GM10266 (cell line): ENCODE results near the gene PARD3.

ENCODE experiments used
- DNase-seq: peaks from one replicate; pipeline ENCODE4 v3.0.0; 2012; ENCODE audit errors: extremely low spot score
- CTCF ChIP-seq: IDR thresholded peaks from 2 replicates; pipeline ENCODE4 v1.5.1; 2012; ENCODE audit warnings: mild to moderate bottlenecking, low read depth; ENCODE audit not compliant: control insufficient read depth, insufficient read depth; ENCODE audit errors: missing control alignments

Gene PARD3

DNA sequence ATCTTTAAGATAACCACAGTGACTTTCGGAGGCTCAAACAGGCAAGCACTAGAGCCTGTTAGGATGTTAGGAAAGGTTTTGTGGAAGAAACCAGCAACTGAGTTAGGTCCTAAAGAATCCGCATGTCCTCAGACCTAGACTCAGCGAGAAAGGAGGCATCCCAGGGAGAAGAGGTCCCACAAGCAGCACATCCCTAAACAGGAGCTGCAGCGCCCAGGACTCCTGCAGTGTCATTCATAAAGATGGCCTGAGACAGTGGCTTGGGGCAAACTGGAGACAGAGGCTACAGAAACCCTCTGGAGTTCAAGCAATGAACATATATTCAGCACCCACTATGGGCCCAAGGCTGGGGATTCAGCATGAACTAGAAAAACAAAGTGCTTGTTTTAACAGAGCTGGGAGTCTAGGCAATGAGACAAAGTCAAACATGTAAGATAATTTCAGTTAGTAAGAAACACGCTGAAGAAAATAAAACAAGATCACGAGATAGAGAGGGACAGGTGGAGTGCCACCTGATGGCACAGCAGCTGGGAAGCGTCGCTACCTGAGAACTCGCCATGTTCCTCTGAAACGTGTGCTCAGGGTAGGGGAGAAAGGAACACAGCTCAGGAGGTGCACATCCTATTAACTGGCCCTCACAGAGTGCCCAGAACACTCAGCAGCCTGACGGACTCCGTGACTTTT lies 48.1 kb downstream of the PARD3 start:
- DNase-seq: no peak
- no peak for TF ChIP-seq CTCF

DNA sequence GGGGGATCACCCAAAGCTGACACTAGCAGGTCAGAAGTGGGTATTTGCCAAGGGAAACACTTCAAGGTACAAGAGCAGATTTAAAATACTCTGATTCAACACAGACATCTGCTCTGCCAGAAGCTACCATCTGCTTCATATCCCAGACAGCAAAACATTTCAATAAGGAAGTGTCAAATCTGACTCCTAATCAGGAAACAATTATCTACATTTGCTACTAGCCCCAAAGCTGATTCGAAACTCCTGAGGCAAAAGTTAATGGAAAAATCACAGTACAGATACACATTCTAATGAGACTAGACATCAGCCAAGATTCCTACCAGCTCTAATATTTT lies 48.9 kb downstream of the PARD3 start:
- DNase-seq: no peak
- no peak for TF ChIP-seq CTCF

- no peak for DNase-seq
- TF ChIP-seq CTCF: no peak
These were observed 50.6 kb downstream of the PARD3 start for GRCh38 chr10:34764472-34764946.

- TF ChIP-seq CTCF: no peak
- no peak for DNase-seq
These were observed 52.3 kb downstream of the PARD3 start for GRCh38 chr10:34762603-34763299.

DNA sequence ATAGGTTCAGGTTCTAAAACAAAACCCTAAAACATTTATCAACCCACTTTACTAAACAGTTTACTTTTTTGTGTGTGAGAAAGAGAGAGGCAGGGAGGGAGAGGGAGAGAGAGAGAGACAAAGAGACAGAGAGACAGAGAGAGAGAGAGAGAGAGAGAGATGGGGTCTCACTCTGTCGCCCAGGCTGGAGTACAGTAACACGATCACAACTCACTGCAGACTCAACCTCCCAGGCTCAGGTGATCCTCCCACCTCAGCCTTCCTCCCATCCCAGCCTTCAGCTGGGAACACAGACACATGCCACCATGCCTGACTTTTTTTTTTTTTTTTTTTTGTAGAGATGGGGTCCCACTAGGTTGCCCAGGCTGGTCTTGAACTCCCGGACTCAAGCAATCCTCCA lies 52.9 kb downstream of the PARD3 start:
- no peak for TF ChIP-seq CTCF
- DNase-seq: no peak

DNA sequence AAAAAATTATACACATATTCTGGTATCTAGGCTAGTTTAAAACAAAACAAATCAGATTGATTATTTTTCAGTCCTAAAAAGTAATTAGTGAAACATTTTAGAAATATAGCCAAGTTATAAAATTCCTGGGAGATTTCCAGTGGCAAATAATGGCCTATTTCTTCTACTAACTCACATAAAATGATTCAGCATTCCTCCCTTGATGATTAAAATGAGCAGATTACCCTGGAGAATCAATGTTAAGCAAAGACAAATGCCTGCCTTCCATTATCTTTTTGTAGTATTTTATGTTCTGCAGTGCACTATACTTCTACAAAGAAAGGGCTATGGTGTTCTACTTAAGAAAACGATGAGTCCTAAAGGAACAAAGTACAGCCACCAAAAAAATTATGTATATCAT lies 53.6 kb downstream of the PARD3 start:
- no peak for DNase-seq

More for the DNA sequence above, 53.6 kb downstream of the PARD3 start:
- TF ChIP-seq CTCF: no peak
